Activated naive CD4-positive, alpha-beta T cell treated with anti-CD3 and anti-CD28 coated beads for 36 hours (primary cell): Measurements from ENCODE around the gene SEZ6L. TPM values are rescaled to one million over a fixed set of nuclear protein-coding genes. Genes with fewer than 3 reads are reported as not detected.
A peak's percentile ranks its signal among the peaks of the same experiment; 100 is the strongest.

Experiments used
- CTCF ChIA-PET: fragments of 350-600 bp; sonication (Branson Sonifier 250); formaldehyde crosslinking; loops from one replicate; lab custom pipeline; 2021; ENCODE audit warnings: antibody characterized with exemption; lab: Charles Lee
- DNase-seq: peaks from one replicate; pipeline ENCODE4 v3.0.0-alpha.2; 2020
- H3K27ac Mint-ChIP-seq: one replicate; pipeline ENCODE4 v1.8.0; 2021; ENCODE audit warnings: mild to moderate bottlenecking, mixed read lengths
- H3K27me3 Mint-ChIP-seq: one replicate; pipeline ENCODE4 v1.8.0; 2021; ENCODE audit warnings: low read depth, mixed read lengths
- H3K36me3 Mint-ChIP-seq: one replicate; pipeline ENCODE4 v1.8.0; 2021; ENCODE audit warnings: low read depth, mixed read lengths
- H3K4me1 Mint-ChIP-seq: one replicate; pipeline ENCODE4 v1.8.0; 2021; ENCODE audit warnings: low read depth, mixed read lengths
- H3K4me3 Mint-ChIP-seq: one replicate; pipeline ENCODE4 v1.8.0; 2021; ENCODE audit warnings: mild to moderate bottlenecking, moderate library complexity, mixed read lengths
- H3K9me3 Mint-ChIP-seq: one replicate; pipeline ENCODE4 v1.8.0; 2021; ENCODE audit warnings: mixed read lengths
- intact Hi-C: fragments of 100-400 bp; cut with micrococcal nuclease; formaldehyde crosslinking; loops from one replicate; pipeline ENCODE4 v1.15.1; 2023
- total RNA-seq, 2 experiments: library from RNA; stranded (reverse); gene quantifications; one replicate each; pipeline ENCODE4 v1.2.3, GENCODE V29; 2021

Gene SEZ6L
- total RNA-seq, 2 experiments from 2014 or later = not detected

GRCh38 chr22:26159886-26160285, 9.4 kb upstream of the SEZ6L start:
- Mint-ChIP-seq H3K9me3 (no peaks in the 10 kb centered on the region), H3K4me1 (no peaks in the 10 kb centered on the region), H3K36me3 (no peaks in the 10 kb centered on the region), H3K27ac (no peak overlapping the region), H3K27me3 (peaks cover 25% of the 10 kb centered on the region), H3K4me3 (no peak overlapping the region)
- DNase-seq = no peak
- CTCF ChIA-PET = no interaction called here
- intact Hi-C loops = no loop called here

GRCh38 chr22:26161746-26162145, 7.5 kb upstream of the SEZ6L start:
- CTCF ChIA-PET = no interaction called here
- Mint-ChIP-seq H3K27me3 (peaks cover 18% of the 10 kb centered on the region), H3K9me3 (no peaks in the 10 kb centered on the region), H3K36me3 (no peaks in the 10 kb centered on the region), H3K4me1 (no peaks in the 10 kb centered on the region), H3K4me3 (no peak overlapping the region), H3K27ac (no peak overlapping the region)
- intact Hi-C loops = no loop called here
- no peak for DNase-seq

GRCh38 chr22:26162926-26163325, 6.3 kb upstream of the SEZ6L start:
- H3K4me3 Mint-ChIP-seq = no peak overlapping the region
- H3K27ac Mint-ChIP-seq = no peak overlapping the region
- H3K4me1 Mint-ChIP-seq = no peaks in the 10 kb centered on the region
- H3K36me3 Mint-ChIP-seq = no peaks in the 10 kb centered on the region
- intact Hi-C loops = no loop called here
- peaks cover 26% of the 10 kb centered on the region for H3K27me3 Mint-ChIP-seq
- DNase-seq = no peak
- CTCF ChIA-PET = no interaction called here
- H3K9me3 Mint-ChIP-seq = no peaks in the 10 kb centered on the region

GRCh38 chr22:26164174-26164573, 5.1 kb upstream of the SEZ6L start:
- Mint-ChIP-seq H3K9me3 (no peaks in the 10 kb centered on the region), H3K27me3 (peaks cover 33% of the 10 kb centered on the region), H3K4me3 (no peak overlapping the region), H3K36me3 (no peaks in the 10 kb centered on the region), H3K27ac (no peak overlapping the region), H3K4me1 (peaks cover 3% of the 10 kb centered on the region)
- CTCF ChIA-PET = no interaction called here
- intact Hi-C loops = no loop called here
- DNase-seq = no peak

GRCh38 chr22:26168330-26168851, 871 bp upstream of the SEZ6L start:
- CTCF ChIA-PET = interaction anchor here (1.3 kb wide), 1 partner anchor 164 kb away, joined by 4 read pairs; no protein-coding TSS in a partner anchor
- Mint-ChIP-seq H3K4me3 (no peak overlapping the region), H3K36me3 (no peaks in the 10 kb centered on the region), H3K9me3 (no peaks in the 10 kb centered on the region), H3K27ac (no peak overlapping the region), H3K4me1 (peaks cover 8% of the 10 kb centered on the region), H3K27me3 (peaks cover 44% of the 10 kb centered on the region)
- DNase-seq = no peak
- intact Hi-C loops = no loop called here

- no peaks in the 10 kb centered on the region for H3K36me3 Mint-ChIP-seq
- H3K4me3 Mint-ChIP-seq = no peak overlapping the region
- intact Hi-C loops = no loop called here
- H3K27ac Mint-ChIP-seq = no peak overlapping the region
- CTCF ChIA-PET = interaction anchor here (1.3 kb wide), 1 partner anchor 163 kb away, joined by 4 read pairs; no protein-coding TSS in a partner anchor
- H3K9me3 Mint-ChIP-seq = no peaks in the 10 kb centered on the region
- peaks cover 44% of the 10 kb centered on the region for H3K27me3 Mint-ChIP-seq
- DNase-seq = no peak
- H3K4me1 Mint-ChIP-seq = peaks cover 8% of the 10 kb centered on the region
Measured at GRCh38 chr22:26168939-26169314, 335 bp upstream of the SEZ6L start.

- DNase-seq = no peak
- H3K27ac Mint-ChIP-seq = no peak overlapping the region
- H3K27me3 Mint-ChIP-seq = peaks cover 44% of the 10 kb centered on the region
- CTCF ChIA-PET = interaction anchor here (0.8 to 1.3 kb wide), 2 partner anchors 162 kb away, joined by 3 to 4 read pairs; no protein-coding TSS in a partner anchor
- intact Hi-C loops = no loop called here
- H3K4me1 Mint-ChIP-seq = peaks cover 8% of the 10 kb centered on the region
- no peak overlapping the region for H3K4me3 Mint-ChIP-seq
- no peaks in the 10 kb centered on the region for H3K9me3 Mint-ChIP-seq
- no peaks in the 10 kb centered on the region for H3K36me3 Mint-ChIP-seq
Measured at GRCh38 chr22:26170112-26170492, 840 bp downstream of the SEZ6L start.

- Mint-ChIP-seq H3K9me3 (no peaks in the 10 kb centered on the region), H3K27ac (no peak overlapping the region), H3K27me3 (peaks cover 44% of the 10 kb centered on the region), H3K4me1 (peaks cover 8% of the 10 kb centered on the region), H3K4me3 (no peak overlapping the region), H3K36me3 (no peaks in the 10 kb centered on the region)
- intact Hi-C loops = no loop called here
- CTCF ChIA-PET = interaction anchor here (0.8 to 2.1 kb wide), 2 partner anchors 160 to 161 kb away, joined by 3 to 13 read pairs; no protein-coding TSS in a partner anchor
- peak; percentile 37 for DNase-seq
Measured at GRCh38 chr22:26170795-26171580, 1.7 kb downstream of the SEZ6L start.

GRCh38 chr22:26172389-26172990, 3.2 kb downstream of the SEZ6L start:
- peak; percentile 56 for DNase-seq
- H3K4me3 Mint-ChIP-seq = no peak overlapping the region
- peaks cover 8% of the 10 kb centered on the region for H3K4me1 Mint-ChIP-seq
- CTCF ChIA-PET = interaction anchor here (0.6 to 2.1 kb wide), 11 partner anchors 22 to 367 kb away, joined by 3 to 13 read pairs (median 3); no protein-coding TSS in a partner anchor
- peaks cover 37% of the 10 kb centered on the region for H3K27me3 Mint-ChIP-seq
- H3K36me3 Mint-ChIP-seq = no peaks in the 10 kb centered on the region
- intact Hi-C loops = loop anchor here (2.0 kb wide), 1 partner anchor 158 kb away; no protein-coding TSS in a partner anchor
- no peaks in the 10 kb centered on the region for H3K9me3 Mint-ChIP-seq
- H3K27ac Mint-ChIP-seq = no peak overlapping the region

- intact Hi-C loops = no loop called here
- Mint-ChIP-seq H3K27me3 (peaks cover 23% of the 10 kb centered on the region), H3K9me3 (no peaks in the 10 kb centered on the region), H3K27ac (no peak overlapping the region), H3K4me1 (peaks cover 4% of the 10 kb centered on the region), H3K36me3 (no peaks in the 10 kb centered on the region), H3K4me3 (no peak overlapping the region)
- no peak for DNase-seq
- CTCF ChIA-PET = no interaction called here
Measured at GRCh38 chr22:26174280-26174679, 5.0 kb downstream of the SEZ6L start.

GRCh38 chr22:26182723-26183122, 13.5 kb downstream of the SEZ6L start:
- no peak for DNase-seq
- CTCF ChIA-PET = no interaction called here
- H3K4me1 Mint-ChIP-seq = no peaks in the 10 kb centered on the region
- H3K27ac Mint-ChIP-seq = no peak overlapping the region
- H3K9me3 Mint-ChIP-seq = no peaks in the 10 kb centered on the region
- no peak overlapping the region for H3K4me3 Mint-ChIP-seq
- H3K36me3 Mint-ChIP-seq = no peaks in the 10 kb centered on the region
- intact Hi-C loops = no loop called here
- peaks cover 17% of the 10 kb centered on the region for H3K27me3 Mint-ChIP-seq

GRCh38 chr22:26185190-26185589, 15.9 kb downstream of the SEZ6L start:
- no peaks in the 10 kb centered on the region for H3K36me3 Mint-ChIP-seq
- H3K4me1 Mint-ChIP-seq = no peaks in the 10 kb centered on the region
- no peak overlapping the region for H3K27ac Mint-ChIP-seq
- no peaks in the 10 kb centered on the region for H3K9me3 Mint-ChIP-seq
- CTCF ChIA-PET = interaction anchor here (0.7 kb wide), 1 partner anchor 44 kb away, joined by 3 read pairs; no protein-coding TSS in a partner anchor
- no peak for DNase-seq
- no peak overlapping the region for H3K4me3 Mint-ChIP-seq
- intact Hi-C loops = no loop called here
- peaks cover 16% of the 10 kb centered on the region for H3K27me3 Mint-ChIP-seq
